Type B pancreatic cell (in vitro differentiated cells): Measurements from ENCODE around the gene ARNT2. TPM values are rescaled to one million over a fixed set of nuclear protein-coding genes. Genes with fewer than 3 reads are reported as not detected.

ENCODE experiments used
- DNase-seq: peaks from one replicate; pipeline ENCODE4 v3.0.0; 2021; ENCODE audit warnings: mixed read lengths; ENCODE audit not compliant: unreplicated experiment; ENCODE audit errors: extremely low spot score
- H3K27ac Mint-ChIP-seq: 2 replicates; pipeline ENCODE4 v1.8.0; 2021; ENCODE audit warnings: mild to moderate bottlenecking, mixed read lengths
- H3K27me3 Mint-ChIP-seq: 2 replicates; pipeline ENCODE4 v1.8.0; 2021; ENCODE audit warnings: mixed read lengths
- H3K36me3 Mint-ChIP-seq: 2 replicates; pipeline ENCODE4 v1.8.0; 2021; ENCODE audit warnings: mixed read lengths
- H3K4me1 Mint-ChIP-seq: one replicate; pipeline ENCODE4 v1.8.0; 2021; ENCODE audit warnings: mixed read lengths; ENCODE audit not compliant: unreplicated experiment
- H3K4me3 Mint-ChIP-seq: 2 replicates; pipeline ENCODE4 v1.8.0; 2021; ENCODE audit warnings: mild to moderate bottlenecking, mixed read lengths
- H3K9me3 Mint-ChIP-seq: 2 replicates; pipeline ENCODE4 v1.8.0; 2021; ENCODE audit warnings: mixed read lengths
- CTCF ChIP-seq: fragments of 200-600 bp; sonication (generic); conservative IDR thresholded peaks from 2 replicates; pipeline ENCODE4 v1.5.0; 2021; ENCODE audit warnings: antibody characterized with exemption, mild to moderate bottlenecking
- total RNA-seq: library from RNA; stranded (reverse); gene quantifications from 2 replicates; pipeline ENCODE4 v1.2.1, GENCODE V29; 2021; ENCODE audit warnings: low replicate concordance

ARNT2 gene
- total RNA-seq, 1 donor from 2014 or later: 22.4 TPM

DNA sequence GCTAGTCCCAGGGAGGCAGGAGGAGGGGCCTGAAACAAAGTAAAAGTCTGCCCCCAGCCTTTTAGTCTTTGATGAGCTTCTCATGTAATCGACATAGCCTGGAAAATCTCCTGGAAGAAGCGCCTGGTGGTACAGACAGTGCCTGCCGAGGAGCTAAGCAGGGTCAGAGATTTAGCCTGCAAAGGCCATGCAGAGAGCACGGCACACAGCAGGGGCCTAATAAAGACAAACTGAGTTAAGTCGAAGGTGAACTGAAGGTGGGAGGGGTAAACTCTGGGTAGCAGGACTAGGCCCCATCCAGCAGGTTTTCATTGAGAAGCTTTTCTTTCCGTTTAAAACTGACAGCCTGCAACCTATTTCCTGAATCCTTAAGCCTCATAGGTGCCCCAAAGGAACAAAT is 175.4 kb downstream of the ARNT2 start:
- Mint-ChIP-seq H3K9me3 (no peaks in the 10 kb centered on the region), H3K4me3 (no peak overlapping the region), H3K27me3 (no peaks in the 10 kb centered on the region), H3K27ac (peak overlapping the region; percentile 39), H3K36me3 (peaks cover 6% of the 10 kb centered on the region), H3K4me1 (peaks cover 15% of the 10 kb centered on the region)
- no peak for TF ChIP-seq CTCF
- no peak for DNase-seq

GRCh38 chr15:80580106-80580505 is 175.9 kb downstream of the ARNT2 start:
- Mint-ChIP-seq H3K4me3 (peak overlapping the region; percentile 25), H3K27me3 (no peaks in the 10 kb centered on the region), H3K4me1 (peaks cover 15% of the 10 kb centered on the region), H3K9me3 (no peaks in the 10 kb centered on the region), H3K36me3 (peaks cover 6% of the 10 kb centered on the region), H3K27ac (peak overlapping the region; percentile 39)
- no peak for TF ChIP-seq CTCF
- DNase-seq: no peak

GRCh38 chr15:80580536-80581260 is 176.5 kb downstream of the ARNT2 start:
- Mint-ChIP-seq H3K9me3 (no peaks in the 10 kb centered on the region), H3K27me3 (no peaks in the 10 kb centered on the region), H3K36me3 (peaks cover 3% of the 10 kb centered on the region), H3K4me1 (peaks cover 15% of the 10 kb centered on the region), H3K27ac (no peak overlapping the region), H3K4me3 (no peak overlapping the region)
- no peak for DNase-seq
- no peak for TF ChIP-seq CTCF

DNA sequence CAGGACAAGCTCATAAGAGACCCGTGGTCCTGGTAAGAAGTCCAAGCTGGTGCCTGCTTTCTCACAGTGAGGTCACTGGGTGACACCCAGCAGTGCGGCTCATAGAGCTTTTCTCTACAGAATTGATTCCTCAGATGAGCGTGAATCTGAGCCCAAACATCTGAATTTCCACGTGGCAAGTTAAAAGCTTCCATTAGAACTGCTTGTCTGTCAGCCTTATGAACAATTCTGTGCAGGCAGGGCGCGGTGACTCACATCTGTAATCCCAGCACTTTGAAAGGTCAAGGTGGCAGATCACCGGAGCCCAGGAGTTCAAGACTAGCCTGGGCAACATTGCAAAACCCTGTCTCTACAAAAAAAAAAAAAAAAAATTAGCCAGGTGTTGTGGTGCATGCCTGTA is 177.8 kb downstream of the ARNT2 start:
- Mint-ChIP-seq H3K4me3 (no peak overlapping the region), H3K36me3 (peaks cover 6% of the 10 kb centered on the region), H3K27me3 (no peaks in the 10 kb centered on the region), H3K9me3 (no peaks in the 10 kb centered on the region), H3K4me1 (peaks cover 20% of the 10 kb centered on the region), H3K27ac (no peak overlapping the region)
- no peak for DNase-seq
- TF ChIP-seq CTCF: no peak

DNA sequence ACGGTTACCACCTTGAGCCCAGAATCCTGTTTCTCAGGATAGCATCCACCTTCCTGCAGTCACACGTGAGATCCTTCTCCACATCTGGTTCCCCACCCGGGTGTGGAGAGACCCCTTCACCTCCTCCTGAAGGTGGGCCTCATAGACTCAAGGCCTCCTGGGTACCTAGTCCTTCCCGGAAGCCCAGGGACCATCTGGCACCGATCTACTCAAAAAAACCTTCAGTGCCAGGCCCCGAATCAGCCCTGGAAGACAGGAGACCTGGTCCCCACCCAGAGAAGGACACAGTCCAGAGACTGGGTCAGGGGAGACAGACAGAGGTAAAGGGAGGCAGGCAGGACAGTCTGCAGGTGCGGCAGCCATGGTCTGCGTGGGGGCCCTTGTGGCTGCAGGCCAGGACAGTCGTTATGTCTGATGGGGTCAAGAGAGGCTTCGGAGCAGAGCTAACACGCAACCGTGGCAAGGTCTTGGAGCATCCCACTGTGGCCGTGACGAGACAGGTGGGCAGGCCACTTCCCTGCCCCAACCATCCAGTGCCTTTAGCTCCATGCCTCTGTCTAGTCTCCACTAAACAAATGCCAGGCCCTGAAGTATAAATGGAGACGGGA is 178.7 kb downstream of the ARNT2 start:
- no peak overlapping the region for H3K4me3 Mint-ChIP-seq
- H3K9me3 Mint-ChIP-seq: no peaks in the 10 kb centered on the region
- TF ChIP-seq CTCF: no peak
- peaks cover 12% of the 10 kb centered on the region for H3K36me3 Mint-ChIP-seq
- H3K4me1 Mint-ChIP-seq: peaks cover 20% of the 10 kb centered on the region
- no peaks in the 10 kb centered on the region for H3K27me3 Mint-ChIP-seq
- DNase-seq: no peak
- H3K27ac Mint-ChIP-seq: no peak overlapping the region
